ENCODE results near the gene UBE2F.

The UBE2F gene, protein sequence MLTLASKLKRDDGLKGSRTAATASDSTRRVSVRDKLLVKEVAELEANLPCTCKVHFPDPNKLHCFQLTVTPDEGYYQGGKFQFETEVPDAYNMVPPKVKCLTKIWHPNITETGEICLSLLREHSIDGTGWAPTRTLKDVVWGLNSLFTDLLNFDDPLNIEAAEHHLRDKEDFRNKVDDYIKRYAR

DNA sequence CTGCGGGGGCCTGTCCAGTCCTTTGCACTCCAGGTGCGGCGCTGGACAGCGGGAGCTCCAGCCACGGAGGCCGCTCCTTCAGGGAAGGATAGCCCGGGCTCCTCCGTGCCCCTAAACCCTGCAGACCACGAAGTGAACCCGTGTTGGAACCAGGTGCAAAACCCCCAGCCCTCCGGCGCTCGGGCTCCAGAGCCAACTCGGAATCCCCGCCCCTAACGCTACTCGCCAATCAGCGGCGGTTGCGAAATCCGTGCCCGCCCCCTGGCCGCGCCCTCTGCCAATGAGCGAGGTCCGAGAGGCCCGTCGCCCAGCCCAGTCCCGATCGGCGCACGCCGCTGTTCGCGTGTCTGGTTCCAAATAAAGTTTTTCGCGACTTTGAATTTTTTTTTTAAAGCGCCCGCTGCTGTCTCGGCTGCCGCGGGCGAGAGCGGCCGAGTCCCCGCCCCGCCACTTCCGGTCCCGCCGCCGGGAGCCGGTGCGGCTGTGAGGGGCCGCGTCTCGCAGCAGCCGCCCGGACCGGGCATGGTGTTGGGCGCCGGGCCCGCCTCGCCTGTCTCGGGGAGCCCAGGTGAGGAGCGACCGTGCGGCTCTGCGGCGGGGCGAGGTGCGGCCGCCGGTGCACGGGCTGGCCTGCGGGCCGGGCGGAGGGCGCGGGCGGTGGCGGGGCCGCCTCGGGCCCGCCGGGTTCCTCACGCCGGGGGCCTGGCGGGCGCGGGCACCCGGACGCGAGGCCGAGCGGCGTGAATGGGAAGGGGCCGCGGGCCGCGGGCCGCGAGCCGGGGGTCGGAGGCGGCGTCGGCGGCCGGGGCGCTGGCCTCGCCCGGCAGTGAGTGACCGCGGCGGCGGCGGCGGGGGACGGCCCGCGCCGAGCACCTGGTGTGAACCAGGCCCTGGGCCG lies at the start of gene UBE2F:
TSS of gene UBE2F (plus strand) at position 450 of the 898 bp plus-strand sequence. CDS start 6,094 bp downstream, outside the sequence.
- DNase-seq, result peak; percentile 96

DNA sequence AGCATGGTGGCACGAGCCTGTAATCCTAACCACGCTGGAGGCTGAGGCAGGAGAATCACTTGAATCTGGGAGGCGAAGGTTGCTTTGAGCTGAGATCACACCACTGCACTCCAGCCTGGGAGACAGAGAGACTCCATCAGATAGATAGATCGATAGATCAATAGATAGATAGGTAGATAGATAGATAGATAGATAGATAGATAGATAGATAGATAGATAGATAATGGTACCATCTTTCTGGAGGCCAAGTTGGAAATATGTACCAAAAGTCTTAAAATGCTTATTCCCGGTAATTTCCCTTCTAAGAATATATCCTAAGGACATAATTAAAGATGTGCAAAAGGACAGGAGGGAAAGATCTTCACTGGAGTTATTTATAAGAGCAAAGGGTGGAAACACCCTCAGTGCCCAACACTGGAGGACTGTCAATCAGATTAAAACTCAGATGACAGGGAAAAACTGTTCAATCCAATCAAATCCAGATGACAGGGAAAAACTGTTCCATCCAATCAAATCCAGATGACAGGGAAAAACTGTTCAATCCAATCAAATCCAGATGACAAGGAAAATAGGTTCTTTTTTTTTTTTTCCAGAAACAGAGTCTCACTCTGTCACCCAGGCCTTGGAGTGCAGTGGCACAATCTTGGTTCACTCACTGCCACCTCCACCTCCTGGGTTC lies 49.0 kb upstream of the UBE2F start:
- DNase-seq, result no peak

DNA sequence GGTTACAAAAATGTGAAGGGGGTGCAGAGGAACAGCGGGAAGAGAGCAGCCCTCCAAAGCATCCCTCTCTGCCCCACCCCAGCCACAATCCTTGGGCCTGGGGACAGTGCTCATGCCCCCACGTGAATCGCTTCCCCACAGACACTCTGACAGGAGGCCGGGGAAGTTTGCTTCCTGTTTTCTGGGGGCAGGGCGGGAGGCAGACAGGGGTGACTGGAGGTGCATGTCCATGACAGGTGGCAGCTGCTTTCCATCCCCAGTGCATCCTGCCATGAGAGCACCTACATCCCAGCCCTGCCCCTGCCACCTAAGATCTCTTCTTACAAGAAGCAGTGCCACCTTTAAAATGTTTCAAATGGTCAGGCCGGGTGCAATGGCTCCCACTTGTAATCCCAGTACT lies 47.2 kb upstream of the UBE2F start:
- DNase-seq, result no peak

DNA sequence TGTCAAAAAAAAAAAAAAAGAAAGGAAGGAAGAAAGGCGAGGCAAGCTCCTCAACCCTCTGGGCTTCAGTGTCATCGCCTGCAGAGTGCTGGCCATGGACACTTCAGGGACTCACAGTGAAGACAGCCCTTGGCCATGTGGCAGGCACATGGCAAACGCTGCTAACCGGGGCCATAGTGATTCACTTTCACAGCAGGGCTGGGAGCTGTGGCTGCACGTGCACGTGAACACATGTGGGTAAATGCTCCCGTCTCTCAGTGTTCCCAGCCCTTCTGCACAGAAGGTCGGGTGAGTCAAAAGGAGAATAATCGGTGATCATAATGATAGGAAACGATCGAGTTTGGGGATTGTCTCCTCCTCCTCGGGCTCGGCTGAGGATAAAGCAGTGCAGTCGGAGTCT lies 46.1 kb upstream of the UBE2F start:
- DNase-seq, result no peak

DNA sequence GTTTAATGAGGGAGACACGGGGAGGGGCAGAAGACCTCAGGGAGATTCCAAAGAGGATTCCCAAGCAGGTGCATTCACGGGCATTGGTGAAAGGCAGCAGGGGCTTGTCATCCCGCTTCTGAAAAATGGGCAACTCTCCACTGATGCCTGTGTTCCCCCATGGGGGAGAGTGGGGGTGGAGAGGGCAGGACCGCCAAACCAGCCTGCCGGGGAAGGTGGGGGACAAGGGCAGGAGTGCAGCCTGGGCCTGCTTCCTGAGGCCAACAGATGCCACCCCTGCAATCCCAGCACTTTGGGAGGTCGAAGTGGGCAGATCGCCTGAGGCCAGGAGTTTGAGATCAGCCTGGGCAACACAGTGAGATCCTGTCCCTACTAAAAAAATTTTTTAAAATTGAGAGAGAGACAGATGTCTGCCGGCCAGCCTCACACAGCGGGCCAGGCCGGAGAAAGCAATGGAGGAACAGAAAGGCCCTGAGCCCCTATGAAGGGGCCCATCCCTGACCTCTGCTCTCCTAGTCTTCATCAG lies 44.8 kb upstream of the UBE2F start:
- DNase-seq, result no peak

DNA sequence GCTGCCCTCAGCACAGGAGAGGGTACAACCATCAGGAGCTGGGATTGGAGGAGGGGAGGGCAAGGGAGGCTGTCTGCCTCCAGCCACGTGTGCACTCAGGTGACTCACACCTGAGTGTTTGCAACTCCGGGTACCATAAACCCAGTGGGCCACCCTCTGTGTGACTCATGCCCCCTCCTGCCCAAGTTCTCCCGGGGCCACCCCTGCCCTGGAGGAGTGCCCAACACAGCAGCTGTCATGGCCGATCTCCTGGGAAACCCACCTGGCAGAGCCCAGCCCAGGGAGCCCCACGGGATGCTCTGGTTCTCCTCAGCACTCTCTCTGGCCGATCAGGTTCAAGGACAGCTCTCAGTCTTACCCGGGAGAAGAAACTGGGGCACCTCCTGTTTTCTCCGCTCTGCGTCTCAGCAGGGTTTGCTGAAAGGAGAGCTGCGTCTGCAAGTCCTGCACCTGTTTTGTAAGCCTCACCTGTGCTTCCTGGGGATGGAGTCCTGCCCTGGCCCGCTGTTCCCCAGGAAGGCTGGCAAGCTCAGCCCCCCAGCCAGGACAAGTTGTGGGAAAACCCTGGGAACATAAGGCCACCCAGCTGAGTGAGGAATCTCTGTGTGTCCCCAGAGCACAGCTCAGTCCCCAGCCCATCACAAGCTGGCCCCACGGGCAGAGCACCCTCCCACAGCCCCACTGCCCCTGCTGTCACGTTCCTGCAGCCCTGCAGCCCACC lies 44.0 kb upstream of the UBE2F start:
- peak; percentile 55 for DNase-seq

DNA sequence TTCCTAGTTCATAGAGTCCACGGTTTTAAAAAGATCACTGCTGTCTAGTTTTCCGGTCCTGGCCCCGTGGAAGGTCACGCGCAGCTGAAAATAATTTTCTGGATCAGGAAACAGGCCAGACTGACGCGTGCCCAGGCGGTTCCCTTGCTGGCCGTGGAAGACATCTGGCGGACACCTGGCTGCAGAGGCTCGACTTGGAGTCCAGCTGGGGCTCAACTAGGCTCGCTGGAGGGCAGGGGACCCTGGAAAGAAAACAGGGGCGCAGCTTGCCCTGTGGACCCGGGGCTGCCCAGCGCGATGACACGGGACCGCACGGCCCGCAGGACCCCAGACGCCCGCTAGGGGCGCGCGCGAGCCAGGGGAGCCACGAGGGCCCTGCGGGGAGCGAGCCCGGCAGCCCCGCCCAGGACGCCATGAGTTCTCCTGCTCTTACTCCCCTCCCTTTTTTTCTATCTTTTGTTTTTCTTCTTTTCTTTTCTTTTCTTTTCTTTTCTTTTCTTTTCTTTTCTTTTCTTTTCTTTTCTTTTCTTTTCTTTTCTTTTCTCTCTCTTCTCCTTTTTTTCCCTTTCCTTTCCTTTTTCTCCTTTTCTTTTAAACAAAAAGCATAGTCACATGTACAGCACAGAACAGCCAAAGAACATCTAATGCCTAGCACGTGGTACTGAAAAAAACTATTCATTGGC lies 43.2 kb upstream of the UBE2F start:
- peak; percentile 39 for DNase-seq

DNA sequence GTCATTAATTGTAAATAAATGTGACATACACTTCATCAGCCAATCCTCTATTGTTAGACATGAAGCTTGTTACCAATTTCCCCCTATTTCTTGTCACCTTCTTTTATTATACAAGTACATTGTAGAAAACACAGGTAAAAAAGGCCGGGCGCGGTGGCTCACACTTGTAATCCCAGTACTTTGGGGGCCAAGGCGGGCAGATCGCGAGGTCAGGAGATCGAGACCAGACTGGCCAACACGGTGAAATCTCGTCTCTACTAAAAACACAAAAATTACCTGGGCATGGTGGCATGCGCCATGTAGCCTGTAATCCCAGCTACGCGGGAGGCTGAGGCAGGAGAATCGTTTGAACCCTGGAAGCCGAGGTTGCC lies 42.7 kb upstream of the UBE2F start:
- no peak for DNase-seq

DNA sequence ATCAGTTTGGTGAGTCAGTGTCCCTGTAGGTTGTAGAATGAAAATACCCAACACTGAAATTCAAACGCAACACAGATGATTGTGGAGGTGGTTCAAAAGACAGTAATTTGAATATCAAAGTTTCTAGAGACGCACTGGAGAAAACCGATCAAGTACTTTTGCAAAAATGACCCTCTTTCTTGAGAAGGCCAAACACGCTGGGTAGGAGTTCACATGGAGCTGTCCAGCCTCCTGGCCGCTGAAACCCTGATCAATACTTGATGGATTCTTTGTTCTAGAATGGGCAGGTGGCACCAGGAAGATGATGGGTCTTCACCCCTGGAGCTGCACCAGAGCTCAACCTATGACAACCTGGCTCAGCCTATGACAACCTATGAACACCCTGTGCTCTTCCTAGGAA lies 39.7 kb upstream of the UBE2F start:
- DNase-seq, result no peak

DNA sequence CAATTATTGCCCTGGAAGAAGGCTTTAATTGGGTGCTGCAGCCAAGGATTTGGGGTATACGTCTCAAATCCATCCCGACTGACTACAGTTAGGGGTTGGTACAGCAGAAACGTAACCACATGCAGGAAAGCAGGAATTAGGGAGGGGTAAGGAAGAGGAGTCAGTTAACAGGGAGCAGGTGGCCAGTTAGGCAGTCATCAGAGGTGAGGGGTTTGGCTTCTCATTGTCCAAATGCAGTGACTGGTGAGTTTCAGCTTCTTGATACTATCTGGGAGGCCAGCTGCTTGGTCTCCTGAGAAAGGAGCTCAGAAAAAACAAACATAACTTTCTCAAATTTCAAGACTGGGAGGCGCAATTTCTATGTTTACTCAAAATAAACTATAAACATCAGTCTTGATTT lies 38.8 kb upstream of the UBE2F start:
- DNase-seq, result no peak

DNA sequence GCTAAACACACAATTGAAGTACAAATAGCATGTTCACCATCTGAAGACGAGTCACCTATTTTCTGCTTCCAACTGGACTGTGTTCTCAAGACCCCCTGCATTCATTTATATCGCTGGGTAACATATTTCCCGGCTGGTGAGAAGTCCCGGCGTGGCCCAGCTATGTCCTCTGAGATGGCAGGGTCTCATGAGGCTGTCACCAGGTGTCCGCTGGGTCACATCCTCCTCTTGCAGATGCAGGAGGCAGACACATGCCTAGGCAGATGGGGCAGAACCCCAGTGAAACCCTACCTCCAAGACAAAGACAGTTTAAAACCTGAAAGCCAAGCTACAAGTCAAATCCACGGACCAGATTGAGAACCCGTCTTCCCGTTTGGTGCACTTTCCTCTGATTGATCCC lies 36.8 kb upstream of the UBE2F start:
- no peak for DNase-seq

DNA sequence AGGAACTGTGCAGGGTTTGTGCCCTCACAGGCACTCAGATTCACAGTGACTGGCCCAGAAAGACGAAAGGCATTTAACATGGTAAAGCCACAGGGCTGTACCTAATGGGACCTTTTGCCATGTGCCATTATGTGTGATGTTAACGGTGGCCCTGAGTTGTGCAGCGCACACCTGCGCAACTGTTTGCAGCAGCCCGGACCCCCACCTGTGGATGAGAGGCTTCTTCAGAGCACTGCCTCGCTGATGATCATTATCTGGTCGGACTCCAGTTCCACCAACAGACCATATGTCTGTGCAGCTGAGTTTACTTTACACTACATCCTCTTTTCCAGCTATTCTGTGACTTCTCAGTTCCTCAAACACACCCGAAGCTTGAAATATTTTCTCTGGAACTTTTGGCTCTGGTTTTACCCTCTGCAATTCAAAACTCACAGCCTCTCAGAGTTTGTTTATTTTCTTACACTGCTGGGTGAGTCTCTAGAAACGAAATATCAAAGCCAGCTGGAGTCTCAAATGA lies 35.6 kb upstream of the UBE2F start:
- no peak for DNase-seq

DNA sequence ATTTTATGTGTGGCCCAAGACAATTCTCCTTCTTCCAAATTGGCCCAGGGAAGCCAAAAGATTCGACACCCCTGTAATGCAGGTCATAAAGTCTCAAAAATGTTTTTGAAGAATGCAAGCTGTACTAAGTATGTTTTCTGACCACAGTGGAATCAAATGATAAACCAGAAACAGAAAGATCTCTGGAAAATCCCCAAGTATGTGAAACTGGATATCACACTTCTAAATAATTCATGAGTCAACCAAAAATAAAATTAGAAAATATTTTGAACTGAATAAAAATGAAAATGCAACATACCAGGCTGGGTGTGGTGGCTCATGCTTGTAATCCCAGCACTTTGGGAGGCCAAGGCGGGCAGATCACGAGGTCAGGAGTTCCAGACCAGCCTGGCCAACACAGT lies 34.1 kb upstream of the UBE2F start:
- no peak for DNase-seq

DNA sequence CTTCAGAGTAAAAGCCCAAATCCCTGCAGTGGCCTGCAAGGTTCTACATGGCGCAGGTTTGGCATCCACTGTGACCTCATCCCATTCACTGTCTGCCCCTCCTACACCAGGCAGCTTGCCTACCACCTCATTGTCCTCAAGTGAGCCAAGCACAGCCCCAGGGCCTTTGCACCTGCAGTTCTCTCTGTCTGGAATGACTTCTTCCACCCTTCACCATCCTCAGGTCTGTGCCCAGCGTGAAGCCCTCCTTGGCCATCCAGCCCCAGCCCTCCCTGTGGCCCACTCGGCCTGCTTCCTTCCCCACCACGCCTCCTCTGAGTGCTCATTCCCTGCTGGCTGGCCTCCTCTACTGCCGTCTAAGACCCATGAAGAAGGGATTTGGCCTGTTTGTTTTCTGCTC lies 32.6 kb upstream of the UBE2F start:
- DNase-seq, result no peak

DNA sequence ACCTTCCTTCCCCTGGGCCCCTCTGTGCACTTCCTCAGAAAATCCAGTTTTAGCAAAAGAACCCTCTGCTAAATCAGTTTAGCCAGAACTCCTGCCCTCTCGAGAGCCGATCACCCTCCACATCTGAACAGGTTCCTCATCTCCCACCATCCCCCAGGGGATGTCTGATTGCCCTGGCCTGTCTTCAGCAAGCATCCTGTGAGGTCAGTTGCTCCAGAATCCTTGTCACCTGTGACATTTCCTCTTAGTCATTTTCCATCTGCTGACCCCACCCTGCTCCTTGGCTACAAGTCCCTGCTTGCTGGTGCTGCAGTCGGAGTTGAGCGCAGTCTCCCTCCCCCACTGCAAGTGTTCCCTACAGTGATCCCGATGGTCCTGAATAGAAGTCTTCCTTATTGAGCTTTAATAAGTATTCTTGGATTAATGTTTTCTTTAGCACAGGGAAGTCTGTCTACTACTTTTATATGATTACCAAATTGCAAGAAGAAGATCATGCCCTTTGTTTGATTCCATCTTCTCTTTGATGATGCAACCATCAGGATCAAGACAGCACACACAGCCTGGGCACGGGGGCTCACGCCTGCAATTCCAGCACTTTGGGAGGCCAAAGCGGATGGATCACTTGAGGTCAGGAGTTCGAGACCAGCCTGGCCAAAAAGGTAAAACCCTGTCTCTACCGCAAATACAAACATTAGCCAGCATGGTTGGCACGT lies 30.9 kb upstream of the UBE2F start:
- DNase-seq, result no peak

DNA sequence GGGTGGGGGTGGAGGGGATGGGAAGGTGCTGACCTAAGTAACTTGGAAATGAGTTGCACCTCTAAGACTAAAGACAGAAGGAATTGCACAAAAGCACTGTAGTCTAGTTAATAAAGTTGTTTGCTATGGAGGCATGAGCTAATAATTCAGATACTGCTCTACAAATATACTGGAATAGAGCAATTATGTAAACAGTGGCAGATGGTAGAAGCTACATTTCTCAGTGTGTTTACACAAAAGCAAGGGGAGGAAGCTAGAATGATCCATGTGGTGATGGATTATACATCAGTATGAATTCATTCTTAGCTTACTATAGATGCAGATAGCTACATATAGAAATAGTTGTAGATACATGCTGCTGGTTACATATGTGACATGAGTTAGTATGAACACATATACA lies 27.6 kb upstream of the UBE2F start:
- peak; percentile 62 for DNase-seq

DNA sequence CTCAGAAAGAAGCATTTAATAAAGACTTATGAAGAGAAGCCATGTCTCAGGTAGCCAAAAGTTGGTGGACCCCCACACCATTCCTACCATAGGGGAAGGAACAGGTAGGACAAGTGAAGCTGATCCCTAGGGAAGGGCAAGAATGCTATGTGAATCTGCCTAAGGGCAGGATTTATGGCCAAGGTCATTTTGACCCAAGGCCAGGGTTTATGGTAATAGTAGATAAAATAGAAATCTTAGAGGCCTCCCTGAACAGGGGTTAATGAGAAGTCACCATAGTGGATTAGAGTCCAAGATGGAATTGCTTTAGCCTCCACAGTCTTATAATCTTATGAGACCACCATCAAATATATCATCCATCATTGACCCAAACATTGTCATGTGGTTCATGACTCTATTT lies 26.0 kb upstream of the UBE2F start:
- DNase-seq, result no peak

DNA sequence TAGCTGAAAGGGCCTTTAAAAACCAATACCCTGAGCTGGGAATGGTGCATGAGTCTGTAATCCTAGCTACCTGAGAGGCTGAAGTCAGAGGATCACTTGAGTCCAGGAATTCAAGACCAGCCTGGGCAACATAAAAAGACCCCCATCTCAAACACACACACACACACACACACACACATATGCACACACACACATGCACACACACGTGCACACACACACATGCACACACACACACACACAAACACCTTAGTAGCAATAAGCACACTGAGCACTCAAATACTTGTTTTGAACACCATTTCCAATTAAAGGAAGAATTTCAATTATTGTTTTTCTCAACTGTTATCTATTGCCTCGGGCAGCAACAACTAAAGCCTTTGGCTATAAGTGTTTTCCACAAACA lies 25.6 kb upstream of the UBE2F start:
- DNase-seq, result no peak

DNA sequence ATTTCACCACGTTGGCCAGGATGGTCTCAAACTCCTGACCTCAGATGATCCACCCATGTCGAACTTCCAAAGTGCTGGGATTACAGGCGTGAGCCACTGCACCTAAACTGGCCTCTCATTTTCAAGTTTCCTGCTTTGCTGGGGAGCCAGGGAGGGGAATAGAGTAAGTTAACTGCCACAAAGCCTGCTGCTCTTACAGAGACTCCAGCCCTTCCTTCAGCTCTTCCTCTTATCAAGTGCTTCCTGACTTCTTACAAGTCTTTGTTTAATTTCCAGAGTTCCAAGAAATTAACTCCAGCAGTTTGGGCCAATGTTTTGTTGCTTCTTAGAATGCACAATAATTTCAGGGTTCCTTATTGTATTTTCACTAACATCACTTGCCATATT lies 24.3 kb upstream of the UBE2F start:
- DNase-seq, result no peak

DNA sequence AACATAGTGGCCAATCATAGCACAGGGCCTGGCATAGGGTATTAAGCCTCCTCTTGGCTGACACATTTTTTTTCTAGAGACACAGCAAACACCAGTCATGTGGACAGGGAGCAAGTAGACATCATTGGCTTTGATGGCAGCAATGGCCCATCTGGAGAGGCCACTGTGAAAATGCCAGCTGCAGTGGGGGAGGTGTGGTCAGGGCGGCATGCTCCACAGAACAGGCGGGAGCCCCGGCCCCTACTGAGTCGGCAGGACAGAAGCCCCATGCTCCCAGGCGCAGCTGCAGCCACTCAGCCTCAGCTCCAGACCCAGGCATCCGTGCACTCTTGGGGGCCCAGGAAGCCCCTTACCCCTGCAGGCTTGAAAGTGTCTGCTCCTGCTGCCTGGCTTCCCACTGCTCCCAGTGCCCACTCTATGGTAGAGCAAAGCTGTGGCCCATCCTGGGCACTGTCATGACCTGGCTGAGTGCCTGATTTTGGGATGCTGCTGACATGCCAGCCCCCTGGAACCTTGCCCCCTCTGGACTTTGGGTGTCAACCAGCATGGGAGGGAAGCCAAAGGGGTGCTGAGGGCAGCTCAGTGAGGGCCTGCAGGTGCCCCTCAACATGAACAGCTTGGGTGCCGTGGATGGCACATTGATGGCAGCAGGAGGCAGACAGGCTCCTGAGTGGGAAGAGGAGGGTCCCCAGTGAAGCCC lies 23.3 kb upstream of the UBE2F start:
- no peak for DNase-seq

DNA sequence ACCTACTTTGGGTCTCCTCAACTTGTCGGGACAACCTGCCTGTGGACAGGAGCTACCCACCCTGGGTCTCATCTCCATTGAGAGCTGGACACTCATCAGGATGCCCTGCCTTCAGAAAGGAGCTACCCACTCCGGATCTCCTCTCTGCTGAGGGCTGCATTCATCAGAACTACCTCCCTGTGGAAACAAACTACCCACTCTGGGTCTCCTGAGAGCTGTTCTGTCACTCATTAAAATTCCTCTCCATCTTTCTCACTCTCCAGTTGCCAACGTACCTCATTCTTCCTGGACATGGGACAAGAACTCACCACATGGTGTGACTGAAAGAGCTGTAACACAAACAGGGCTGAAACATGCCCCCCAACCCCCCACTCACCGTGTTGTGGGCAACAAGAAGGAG lies 22.5 kb upstream of the UBE2F start:
- no peak for DNase-seq

All from NCI-H146 (cell line).